ENCODE data around the gene GPRIN3.
A peak's percentile ranks its signal among the peaks of the same experiment; 100 is the strongest.

The GPRIN3 gene

DNA sequence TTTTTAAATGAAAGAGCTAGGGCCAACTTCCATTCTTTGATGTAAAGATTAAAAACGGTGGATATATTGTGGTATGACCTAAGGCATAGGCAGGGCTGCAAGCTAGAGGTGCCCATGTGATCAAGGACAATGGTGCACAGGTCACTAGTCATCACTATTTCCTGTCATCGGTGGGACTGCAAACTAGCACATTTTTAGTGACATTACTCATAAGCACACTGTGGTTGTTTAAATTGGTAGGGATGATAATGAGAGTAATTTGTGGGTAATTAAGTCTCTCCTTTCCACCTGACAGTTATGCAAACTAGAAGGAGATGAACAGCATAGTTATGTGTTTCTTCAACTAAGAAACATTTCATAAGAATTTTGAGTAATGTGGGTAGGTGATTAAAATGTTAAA lies 85.4 kb downstream of the GPRIN3 start:
- no peak for TF ChIP-seq FOXP2 (optimal IDR thresholded peaks at IDR 0.05; ENCODE audit: control extremely low read depth, extremely low read length, insufficient read depth)
- TF ChIP-seq POLR2AphosphoS5 (IDR thresholded peaks at IDR 0.05; ENCODE audit: borderline replicate concordance, low read depth, low read length): no peak
- no peak for TF ChIP-seq EZH2 (IDR thresholded peaks at IDR 0.05)
- Histone ChIP-seq H3K9me3 (ENCODE audit: low read depth, low read length) (no peaks in the 10 kb centered on the region), H3K27ac (0 out of 2 replicates have a peak overlapping the region, but pooled peaks have one; percentile 12), H3K36me3 (ENCODE audit: insufficient read depth, low read length) (no peaks in the 10 kb centered on the region), H3K4me3 (no peak overlapping the region), H3K9ac (ENCODE audit: insufficient read length) (no peak overlapping the region)
- DNase-seq (ENCODE audit: low read depth, low spot score): no peak

GRCh38 chr4:89221167-89221867 lies 86.3 kb downstream of the GPRIN3 start:
- H3K9ac ChIP-seq (ENCODE audit: insufficient read length): no peak overlapping the region
- peak; percentile 10 for DNase-seq (ENCODE audit: low read depth, low spot score)
- H3K27ac ChIP-seq: 0 out of 2 replicates have a peak overlapping the region, but pooled peaks have one; percentile 32

GRCh38 chr4:89218587-89218986 lies 89.0 kb downstream of the GPRIN3 start:
- no peak overlapping the region for H3K9ac ChIP-seq (ENCODE audit: insufficient read length)
- no peak overlapping the region for H3K27ac ChIP-seq
- no peak for TF ChIP-seq FOXP2 (optimal IDR thresholded peaks at IDR 0.05; ENCODE audit: control extremely low read depth, extremely low read length, insufficient read depth)
- no peak for TF ChIP-seq POLR2AphosphoS5 (IDR thresholded peaks at IDR 0.05; ENCODE audit: borderline replicate concordance, low read depth, low read length)
- TF ChIP-seq EZH2 (IDR thresholded peaks at IDR 0.05): no peak
- H3K9me3 ChIP-seq (ENCODE audit: low read depth, low read length): no peaks in the 10 kb centered on the region
- no peak overlapping the region for H3K4me3 ChIP-seq
- H3K36me3 ChIP-seq (ENCODE audit: insufficient read depth, low read length): no peaks in the 10 kb centered on the region
- no peak for DNase-seq (ENCODE audit: low read depth, low spot score)

More at GRCh38 chr4:89221167-89221867, 86.3 kb downstream of the GPRIN3 start:
- Histone ChIP-seq H3K36me3 (ENCODE audit: insufficient read depth, low read length) (no peaks in the 10 kb centered on the region), H3K9me3 (ENCODE audit: low read depth, low read length) (no peaks in the 10 kb centered on the region), H3K4me3 (no peak overlapping the region)
- TF ChIP-seq EZH2 (IDR thresholded peaks at IDR 0.05): no peak
- TF ChIP-seq FOXP2 (optimal IDR thresholded peaks at IDR 0.05; ENCODE audit: control extremely low read depth, extremely low read length, insufficient read depth): no peak
- TF ChIP-seq POLR2AphosphoS5 (IDR thresholded peaks at IDR 0.05; ENCODE audit: borderline replicate concordance, low read depth, low read length): no peak

DNA sequence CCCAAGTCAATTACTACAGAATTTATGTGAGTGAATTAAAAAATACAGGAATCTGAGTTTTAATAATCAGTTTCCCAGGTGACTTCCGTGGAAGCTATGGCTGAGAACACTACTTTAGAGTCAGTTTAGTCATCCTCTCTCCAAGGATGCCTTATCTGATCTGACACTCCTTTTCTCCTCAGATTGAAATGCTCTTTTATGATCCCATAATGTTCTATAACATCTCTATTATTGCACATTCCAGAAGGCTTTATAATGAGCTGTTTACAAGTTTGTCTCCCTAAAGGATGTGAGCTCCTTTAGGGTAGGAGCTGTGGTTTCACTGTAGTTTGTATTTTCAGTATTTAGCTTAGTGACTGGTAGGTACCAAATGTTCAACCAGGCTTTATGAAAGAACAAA lies 90.0 kb downstream of the GPRIN3 start:
- H3K9ac ChIP-seq (ENCODE audit: insufficient read length): no peak overlapping the region

DNA sequence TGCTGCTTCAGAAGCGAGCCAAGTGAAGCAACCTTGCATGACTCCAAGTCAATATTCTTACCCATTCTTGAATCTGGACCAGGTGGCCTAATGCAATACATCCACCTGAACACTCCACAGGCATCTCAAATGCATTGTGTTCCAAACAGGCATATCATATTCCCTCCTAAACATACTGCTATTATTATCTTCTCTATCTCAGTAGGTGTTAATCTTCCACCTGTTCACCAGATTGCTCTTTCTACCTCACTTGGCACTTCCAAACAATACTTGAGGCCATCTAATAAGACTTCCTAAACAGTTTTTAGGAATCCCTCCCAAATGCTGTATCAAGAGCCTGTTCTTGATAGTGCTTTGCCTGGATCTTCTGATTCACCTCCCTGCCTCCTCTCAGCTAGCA lies 90.7 kb downstream of the GPRIN3 start:
- no peaks in the 10 kb centered on the region for H3K36me3 ChIP-seq (ENCODE audit: insufficient read depth, low read length)
- no peak overlapping the region for H3K27ac ChIP-seq
- no peaks in the 10 kb centered on the region for H3K9me3 ChIP-seq (ENCODE audit: low read depth, low read length)
- H3K9ac ChIP-seq (ENCODE audit: insufficient read length): no peak overlapping the region
- TF ChIP-seq EZH2 (IDR thresholded peaks at IDR 0.05) (no peak), FOXP2 (optimal IDR thresholded peaks at IDR 0.05; ENCODE audit: control extremely low read depth, extremely low read length, insufficient read depth) (no peak), POLR2AphosphoS5 (IDR thresholded peaks at IDR 0.05; ENCODE audit: borderline replicate concordance, low read depth, low read length) (no peak)
- no peak for DNase-seq (ENCODE audit: low read depth, low spot score)
- no peak overlapping the region for H3K4me3 ChIP-seq

More for the DNA sequence above, 90.0 kb downstream of the GPRIN3 start:
- no peaks in the 10 kb centered on the region for H3K36me3 ChIP-seq (ENCODE audit: insufficient read depth, low read length)
- no peak overlapping the region for H3K27ac ChIP-seq
- H3K9me3 ChIP-seq (ENCODE audit: low read depth, low read length): no peaks in the 10 kb centered on the region
- TF ChIP-seq POLR2AphosphoS5 (IDR thresholded peaks at IDR 0.05; ENCODE audit: borderline replicate concordance, low read depth, low read length) (no peak), EZH2 (IDR thresholded peaks at IDR 0.05) (no peak), FOXP2 (optimal IDR thresholded peaks at IDR 0.05; ENCODE audit: control extremely low read depth, extremely low read length, insufficient read depth) (no peak)
- DNase-seq (ENCODE audit: low read depth, low spot score): no peak
- no peak overlapping the region for H3K4me3 ChIP-seq

DNA sequence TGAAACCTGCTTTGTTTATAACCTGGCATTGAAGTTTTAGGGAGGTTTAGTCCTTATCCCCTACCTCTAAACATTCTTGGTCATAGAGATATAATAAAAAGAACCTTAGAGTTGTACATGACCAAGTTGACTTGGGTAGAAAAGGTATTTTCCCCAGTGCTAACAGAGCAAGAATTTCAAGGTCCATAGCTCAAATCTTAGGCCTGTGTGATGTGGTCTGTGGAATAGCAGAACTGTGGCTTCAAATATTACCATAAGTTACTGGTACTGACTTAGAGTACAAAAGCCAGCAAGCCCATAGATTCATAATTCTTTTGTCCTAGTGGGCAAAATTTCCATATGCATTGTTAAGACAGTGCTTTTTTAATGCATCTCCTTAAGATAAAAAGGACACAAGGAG lies 91.2 kb downstream of the GPRIN3 start:
- Histone ChIP-seq H3K36me3 (ENCODE audit: insufficient read depth, low read length) (no peaks in the 10 kb centered on the region), H3K4me3 (no peak overlapping the region), H3K9ac (ENCODE audit: insufficient read length) (no peak overlapping the region), H3K9me3 (ENCODE audit: low read depth, low read length) (no peaks in the 10 kb centered on the region), H3K27ac (no peak overlapping the region)
- no peak for DNase-seq (ENCODE audit: low read depth, low spot score)
- TF ChIP-seq FOXP2 (optimal IDR thresholded peaks at IDR 0.05; ENCODE audit: control extremely low read depth, extremely low read length, insufficient read depth) (no peak), EZH2 (IDR thresholded peaks at IDR 0.05) (no peak), POLR2AphosphoS5 (IDR thresholded peaks at IDR 0.05; ENCODE audit: borderline replicate concordance, low read depth, low read length) (no peak)

DNA sequence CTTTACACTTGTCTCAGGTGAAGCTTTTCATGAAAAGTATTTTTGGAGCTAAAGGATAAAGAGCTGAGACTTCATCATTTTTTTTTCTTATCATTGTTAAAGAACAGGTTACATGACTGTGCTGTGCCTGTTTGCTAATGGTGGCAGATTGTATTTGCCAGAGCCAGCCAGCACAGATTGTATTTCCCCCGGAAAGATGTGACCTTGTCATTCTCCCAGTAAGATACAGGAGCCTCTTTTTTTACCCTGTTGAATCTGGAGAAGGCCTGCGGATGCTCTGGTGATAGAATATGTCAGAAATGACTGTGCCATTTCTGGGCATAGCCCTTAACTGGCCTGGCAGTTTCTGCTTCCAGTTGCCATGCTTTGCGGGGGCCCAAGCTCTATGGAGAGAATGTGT lies 91.9 kb downstream of the GPRIN3 start:
- Histone ChIP-seq H3K36me3 (ENCODE audit: insufficient read depth, low read length) (no peaks in the 10 kb centered on the region), H3K27ac (no peak overlapping the region), H3K9me3 (ENCODE audit: low read depth, low read length) (no peaks in the 10 kb centered on the region), H3K9ac (ENCODE audit: insufficient read length) (no peak overlapping the region), H3K4me3 (no peak overlapping the region)
- no peak for TF ChIP-seq EZH2 (IDR thresholded peaks at IDR 0.05)
- TF ChIP-seq FOXP2 (optimal IDR thresholded peaks at IDR 0.05; ENCODE audit: control extremely low read depth, extremely low read length, insufficient read depth): no peak
- TF ChIP-seq POLR2AphosphoS5 (IDR thresholded peaks at IDR 0.05; ENCODE audit: borderline replicate concordance, low read depth, low read length): no peak
- no peak for DNase-seq (ENCODE audit: low read depth, low spot score)

GRCh38 chr4:89214308-89214707 lies 93.3 kb downstream of the GPRIN3 start:
- no peak overlapping the region for H3K9ac ChIP-seq (ENCODE audit: insufficient read length)
- H3K27ac ChIP-seq: no peak overlapping the region
- TF ChIP-seq FOXP2 (optimal IDR thresholded peaks at IDR 0.05; ENCODE audit: control extremely low read depth, extremely low read length, insufficient read depth): no peak
- TF ChIP-seq POLR2AphosphoS5 (IDR thresholded peaks at IDR 0.05; ENCODE audit: borderline replicate concordance, low read depth, low read length): no peak
- TF ChIP-seq EZH2 (IDR thresholded peaks at IDR 0.05): no peak
- H3K4me3 ChIP-seq: no peak overlapping the region
- no peaks in the 10 kb centered on the region for H3K36me3 ChIP-seq (ENCODE audit: insufficient read depth, low read length)
- DNase-seq (ENCODE audit: low read depth, low spot score): no peak
- H3K9me3 ChIP-seq (ENCODE audit: low read depth, low read length): no peaks in the 10 kb centered on the region

GRCh38 chr4:89213382-89213701 lies 94.3 kb downstream of the GPRIN3 start:
- DNase-seq (ENCODE audit: low read depth, low spot score): no peak

More at GRCh38 chr4:89213382-89213701, 94.3 kb downstream of the GPRIN3 start:
- TF ChIP-seq POLR2AphosphoS5 (IDR thresholded peaks at IDR 0.05; ENCODE audit: borderline replicate concordance, low read depth, low read length) (no peak), EZH2 (IDR thresholded peaks at IDR 0.05) (no peak), FOXP2 (optimal IDR thresholded peaks at IDR 0.05; ENCODE audit: control extremely low read depth, extremely low read length, insufficient read depth) (no peak)
- Histone ChIP-seq H3K27ac (no peak overlapping the region), H3K4me3 (no peak overlapping the region), H3K9ac (ENCODE audit: insufficient read length) (no peak overlapping the region), H3K36me3 (ENCODE audit: insufficient read depth, low read length) (no peaks in the 10 kb centered on the region), H3K9me3 (ENCODE audit: low read depth, low read length) (no peaks in the 10 kb centered on the region)

Data from SK-N-MC (cell line).